Retinal pigment epithelial cell (primary cell): ENCODE measurements around the gene PAX3.

Experiments used
- DNase-seq: peaks from one replicate; pipeline ENCODE4 v3.0.0-alpha.2; 2010; ENCODE audit warnings: low read depth
- H3K4me3 ChIP-seq: 2 replicates; pipeline ENCODE4 v1.5.1; 2011; ENCODE audit warnings: mild to moderate bottlenecking, low read length, control low read depth, moderate library complexity
- CTCF ChIP-seq: conservative IDR thresholded peaks from 2 replicates; pipeline ENCODE4 v1.5.1; 2011; ENCODE audit warnings: low read depth, low read length, control low read depth, inconsistent platforms

PAX3 gene

GRCh38 chr2:222300726-222301052, 1.9 kb upstream of the PAX3 start:
- no peak for DNase-seq
- TF ChIP-seq CTCF = no peak
- no peak overlapping the region for H3K4me3 ChIP-seq

- H3K4me3 ChIP-seq = no peak overlapping the region
- DNase-seq = no peak
- no peak for TF ChIP-seq CTCF
These were observed 1.3 kb upstream of the PAX3 start for GRCh38 chr2:222299906-222300725.

GRCh38 chr2:222298001-222298310, 842 bp downstream of the PAX3 start:
- H3K4me3 ChIP-seq = no peak overlapping the region
- no peak for TF ChIP-seq CTCF

GRCh38 chr2:222297600-222297935, 1.2 kb downstream of the PAX3 start:
- H3K4me3 ChIP-seq = no peak overlapping the region

More at GRCh38 chr2:222298001-222298310, 842 bp downstream of the PAX3 start:
- DNase-seq = no peak

GRCh38 chr2:222296911-222297599, 1.7 kb downstream of the PAX3 start:
- DNase-seq = no peak
- no peak for TF ChIP-seq CTCF
- H3K4me3 ChIP-seq = no peak overlapping the region

More at GRCh38 chr2:222297600-222297935, 1.2 kb downstream of the PAX3 start:
- no peak for DNase-seq
- no peak for TF ChIP-seq CTCF

GRCh38 chr2:222296311-222296741, 2.5 kb downstream of the PAX3 start:
- no peak overlapping the region for H3K4me3 ChIP-seq
- no peak for DNase-seq
- no peak for TF ChIP-seq CTCF
